HUES6 (cell line): ENCODE measurements around the gene EMCN.
"Not testable (repeated sequence)": the region's sequence is repeated elsewhere in the genome, so short reads cannot be mapped to it uniquely, and the experiment has no call there.

ENCODE experiments used
- H3K27ac ChIP-seq: 2 replicates; pipeline ENCODE4 v1.7.0; 2013; ENCODE audit warnings: low read depth, mild to moderate bottlenecking, low read length, inconsistent platforms
- H3K27me3 ChIP-seq: 2 replicates; pipeline ENCODE4 v1.6.1; 2013; ENCODE audit warnings: low read length; ENCODE audit not compliant: control insufficient read depth, insufficient read depth
- H3K36me3 ChIP-seq: 2 replicates; pipeline ENCODE4 v1.6.1; 2013; ENCODE audit warnings: low read length; ENCODE audit not compliant: control insufficient read depth, insufficient read depth
- H3K4me1 ChIP-seq: 2 replicates; pipeline ENCODE4 v1.6.1; 2013; ENCODE audit warnings: low read length; ENCODE audit not compliant: control insufficient read depth, insufficient read depth
- H3K4me3 ChIP-seq: 2 replicates; pipeline ENCODE4 v1.5.1; 2013; ENCODE audit warnings: low read depth, low read length
- H3K9ac ChIP-seq: one replicate; pipeline ENCODE4 v1.6.1; 2013; ENCODE audit warnings: mild to moderate bottlenecking, low read length
- H3K9me3 ChIP-seq: 2 replicates; pipeline ENCODE4 v1.6.1; 2013; ENCODE audit warnings: low read depth, low read length; ENCODE audit not compliant: control insufficient read depth, insufficient read depth

EMCN gene, protein sequence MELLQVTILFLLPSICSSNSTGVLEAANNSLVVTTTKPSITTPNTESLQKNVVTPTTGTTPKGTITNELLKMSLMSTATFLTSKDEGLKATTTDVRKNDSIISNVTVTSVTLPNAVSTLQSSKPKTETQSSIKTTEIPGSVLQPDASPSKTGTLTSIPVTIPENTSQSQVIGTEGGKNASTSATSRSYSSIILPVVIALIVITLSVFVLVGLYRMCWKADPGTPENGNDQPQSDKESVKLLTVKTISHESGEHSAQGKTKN

DNA sequence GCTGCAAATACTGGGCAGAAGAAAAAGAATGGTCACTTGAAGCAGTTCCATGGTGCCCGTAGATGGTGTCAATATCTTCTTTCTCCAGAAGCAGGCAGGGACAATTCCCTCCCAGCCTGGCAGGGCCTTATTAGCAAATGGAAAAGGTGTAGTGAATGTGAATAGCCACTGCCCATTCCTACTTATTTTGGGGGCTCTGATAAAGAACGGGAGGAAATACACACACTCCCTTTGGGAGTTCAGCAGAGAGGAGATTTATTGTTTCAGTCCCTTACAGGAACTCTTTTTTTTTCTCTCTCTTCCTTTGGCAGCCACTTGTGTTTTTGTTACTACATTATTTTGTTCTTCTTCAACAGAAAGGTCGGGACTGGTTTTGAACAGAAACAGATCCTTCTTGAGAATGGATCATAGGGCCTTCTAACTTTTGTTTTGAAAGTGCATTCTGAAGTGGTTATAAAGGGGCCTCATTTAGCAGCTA lies at the start of gene EMCN:
EMCN (minus strand) TSS at position 159 of the 478 bp plus-strand sequence; CDS start at position 51, 108 bp downstream.
- no peaks in the 10 kb centered on the region for H3K36me3 ChIP-seq
- H3K9me3 ChIP-seq: no peaks in the 10 kb centered on the region
- H3K27ac ChIP-seq: no peak within 1 kb of the TSS
- H3K4me1 ChIP-seq: no peaks in the 10 kb centered on the region
- H3K27me3 ChIP-seq: no peaks in the 10 kb centered on the region
- no peak within 1 kb of the TSS for H3K9ac ChIP-seq
- H3K4me3 ChIP-seq: no peak within 1 kb of the TSS

DNA sequence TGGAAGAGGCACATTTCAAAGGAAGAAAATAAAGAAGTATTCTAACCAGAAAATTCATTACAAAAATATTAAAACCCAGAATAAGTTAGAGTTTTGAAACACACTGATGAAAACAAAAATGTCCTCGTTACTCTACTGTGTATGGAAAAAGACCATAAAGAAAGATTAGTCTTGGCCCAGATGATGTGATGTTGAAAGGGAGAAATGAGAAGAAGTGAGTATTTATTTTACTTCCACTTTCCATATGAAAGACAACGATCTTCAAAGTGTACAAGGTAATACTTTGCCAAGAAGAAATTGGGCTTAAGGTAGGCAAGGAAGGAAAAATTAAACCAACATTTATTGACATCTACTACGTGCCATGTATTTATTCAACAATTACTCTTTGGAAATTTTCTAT lies 48.6 kb upstream of the EMCN start:
- Histone ChIP-seq H3K36me3 (no peaks in the 10 kb centered on the region), H3K9ac (no peak overlapping the region), H3K27me3 (no peaks in the 10 kb centered on the region), H3K4me3 (no peak overlapping the region), H3K4me1 (no peaks in the 10 kb centered on the region), H3K9me3 (no peaks in the 10 kb centered on the region), H3K27ac (no peak overlapping the region)

DNA sequence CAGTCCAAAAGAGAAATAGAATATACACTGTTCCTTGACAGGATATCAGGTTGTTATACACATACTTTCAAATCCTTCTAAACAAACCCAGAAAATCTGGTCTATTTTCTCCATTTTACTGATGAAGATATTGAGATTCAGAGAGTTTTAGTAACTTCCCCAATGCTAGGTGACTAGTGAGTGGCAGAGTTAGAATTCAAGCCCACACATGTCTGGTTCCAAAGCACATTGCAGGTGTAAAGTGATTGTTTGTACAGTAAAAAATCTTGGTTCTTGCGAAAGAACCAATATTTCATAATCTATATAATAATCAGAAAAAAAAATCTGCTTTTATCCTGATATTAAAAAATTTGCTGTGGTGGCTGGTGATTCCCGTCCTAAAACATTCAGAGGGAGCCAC lies 39.5 kb upstream of the EMCN start:
- Histone ChIP-seq H3K27ac (no peak overlapping the region), H3K9ac (no peak overlapping the region), H3K9me3 (no peaks in the 10 kb centered on the region), H3K4me3 (no peak overlapping the region), H3K36me3 (no peaks in the 10 kb centered on the region), H3K4me1 (no peaks in the 10 kb centered on the region), H3K27me3 (no peaks in the 10 kb centered on the region)

DNA sequence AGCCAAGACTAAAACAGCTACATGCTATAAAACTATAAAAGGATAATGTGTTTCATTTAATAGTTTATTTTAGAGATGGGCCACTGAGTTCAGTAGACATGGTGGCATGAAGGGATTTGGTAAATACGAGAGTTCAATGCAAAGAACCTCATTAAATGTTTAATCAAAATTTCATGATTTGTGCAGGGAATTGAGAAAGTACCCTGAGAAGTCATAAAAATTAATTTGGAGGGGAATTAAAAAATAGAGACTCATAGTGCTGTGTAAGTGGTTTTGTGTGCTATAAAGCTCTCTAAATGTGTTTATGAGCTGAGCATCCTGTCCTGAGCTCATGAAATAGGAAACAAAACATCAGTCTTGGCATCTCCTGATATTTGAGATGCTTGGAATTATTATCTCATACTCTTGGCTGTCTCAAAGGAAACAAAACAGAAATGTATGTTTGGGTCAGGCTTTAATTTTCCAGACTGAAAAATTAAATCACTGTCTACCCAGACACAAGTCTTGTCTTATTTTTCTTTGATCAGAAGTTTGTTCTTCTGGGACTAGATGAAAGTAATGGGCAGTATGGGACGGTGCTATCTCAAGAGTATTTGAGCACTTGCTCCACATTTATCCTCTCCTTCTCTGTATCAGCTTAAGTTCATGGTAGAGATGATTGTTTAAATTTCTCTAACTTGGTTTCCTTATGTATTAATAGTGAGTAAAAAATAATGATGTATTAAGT lies 38.0 kb upstream of the EMCN start:
- H3K4me1 ChIP-seq: no peaks in the 10 kb centered on the region
- no peak overlapping the region for H3K4me3 ChIP-seq
- H3K9ac ChIP-seq: no peak overlapping the region
- H3K27ac ChIP-seq: no peak overlapping the region
- H3K9me3 ChIP-seq: no peaks in the 10 kb centered on the region
- no peaks in the 10 kb centered on the region for H3K36me3 ChIP-seq
- H3K27me3 ChIP-seq: no peaks in the 10 kb centered on the region

DNA sequence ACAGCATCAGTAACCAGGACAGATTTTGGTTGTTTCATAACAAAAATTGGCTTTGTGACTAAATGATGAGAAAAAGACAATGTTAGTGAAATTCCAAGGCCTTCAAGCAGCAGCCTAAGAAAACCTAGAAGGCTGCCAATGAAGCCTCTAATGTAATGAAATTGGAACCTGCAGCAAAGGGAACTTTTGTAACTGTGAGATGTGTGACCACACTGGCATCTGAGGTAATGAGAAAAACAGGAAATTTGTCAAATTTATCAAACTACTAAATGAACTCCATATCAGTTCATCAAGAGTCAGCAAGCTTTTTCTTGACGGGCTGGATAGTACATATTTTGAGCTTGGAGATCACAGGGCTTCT lies 30.4 kb upstream of the EMCN start:
- Histone ChIP-seq H3K36me3 (no peaks in the 10 kb centered on the region), H3K4me3 (no peak overlapping the region), H3K9me3 (no peaks in the 10 kb centered on the region), H3K27me3 (no peaks in the 10 kb centered on the region), H3K9ac (no peak overlapping the region), H3K4me1 (peaks cover 7% of the 10 kb centered on the region), H3K27ac (no peak overlapping the region)

DNA sequence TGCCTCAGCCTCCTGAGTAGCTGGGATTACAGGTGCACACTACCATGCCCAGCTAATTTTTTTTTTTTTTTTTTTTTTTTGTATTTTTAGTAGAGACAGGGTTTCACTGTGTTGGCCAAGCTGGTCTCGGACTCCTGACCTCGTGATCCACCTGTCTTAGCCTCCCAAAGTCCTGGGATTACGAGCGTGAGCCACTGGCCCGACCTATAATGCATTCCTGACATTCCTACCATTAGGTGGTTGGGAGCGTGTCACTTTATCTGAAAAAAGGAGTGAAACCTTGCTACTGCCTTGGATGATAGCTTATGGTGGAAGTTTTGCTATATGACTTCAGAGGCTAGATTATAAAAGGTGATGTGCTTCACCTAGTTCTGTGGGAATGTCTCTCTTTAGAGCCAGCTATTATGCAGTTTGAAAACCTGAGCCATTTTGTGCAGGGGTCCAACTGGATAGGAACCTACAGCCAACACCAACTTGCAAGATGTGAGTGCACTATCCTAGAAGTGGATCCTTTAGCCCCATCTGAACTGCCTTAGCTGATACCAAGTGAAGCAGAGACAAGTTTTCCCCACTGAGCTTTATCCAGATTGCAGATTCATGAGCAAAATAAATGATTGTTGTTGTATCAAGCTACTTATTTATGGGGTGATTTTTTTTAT lies 29.8 kb upstream of the EMCN start:
- no peak overlapping the region for H3K27ac ChIP-seq

DNA sequence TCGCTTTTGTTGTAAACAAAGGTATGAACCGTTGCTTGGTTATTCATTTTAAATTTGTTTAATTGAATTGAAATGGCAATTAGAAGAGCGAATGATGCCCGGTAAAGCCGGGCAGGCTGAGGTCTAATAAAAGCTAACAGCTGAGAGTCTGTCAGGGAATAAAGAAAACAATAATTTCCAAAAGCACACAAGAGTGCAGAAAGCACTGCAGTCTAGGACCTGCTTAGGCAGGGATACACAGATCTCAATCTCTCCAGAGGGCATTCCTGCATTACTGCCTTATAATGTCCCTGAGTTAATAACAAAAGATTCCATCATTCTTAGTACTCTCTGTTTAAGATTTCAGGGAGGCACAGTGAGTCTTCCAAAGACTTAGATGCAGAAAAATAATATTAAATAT lies 27.6 kb upstream of the EMCN start:
- no peaks in the 10 kb centered on the region for H3K9me3 ChIP-seq
- H3K4me1 ChIP-seq: peaks cover 7% of the 10 kb centered on the region
- no peak overlapping the region for H3K27ac ChIP-seq
- H3K27me3 ChIP-seq: no peaks in the 10 kb centered on the region
- H3K9ac ChIP-seq: no peak overlapping the region
- H3K4me3 ChIP-seq: no peak overlapping the region
- H3K36me3 ChIP-seq: no peaks in the 10 kb centered on the region

More for the DNA sequence above, 29.8 kb upstream of the EMCN start:
- no peak overlapping the region for H3K4me3 ChIP-seq
- H3K36me3 ChIP-seq: no peaks in the 10 kb centered on the region
- H3K9me3 ChIP-seq: no peaks in the 10 kb centered on the region
- H3K4me1 ChIP-seq: peaks cover 7% of the 10 kb centered on the region
- H3K27me3 ChIP-seq: no peaks in the 10 kb centered on the region
- no peak overlapping the region for H3K9ac ChIP-seq

DNA sequence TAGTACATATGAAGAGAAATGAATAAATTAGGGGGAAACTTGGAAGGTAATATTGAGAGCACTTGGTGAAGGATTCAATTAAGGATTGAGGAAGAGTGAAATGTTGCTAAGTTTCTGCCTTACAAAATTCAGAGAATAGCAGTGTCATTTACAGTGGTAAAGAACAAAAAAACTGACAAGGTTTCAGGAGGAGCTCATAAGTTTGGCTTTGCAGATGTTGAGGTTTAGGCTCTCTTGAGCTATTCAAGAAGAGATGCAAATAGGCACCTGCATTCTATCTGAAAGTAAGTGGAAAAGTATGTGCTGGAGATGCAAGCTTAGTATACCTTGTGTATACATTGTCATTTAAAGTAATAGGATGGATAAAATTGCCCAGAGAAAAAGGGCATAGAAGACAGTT lies 22.3 kb upstream of the EMCN start:
- Histone ChIP-seq H3K27me3 (no peaks in the 10 kb centered on the region), H3K27ac (no peak overlapping the region), H3K9ac (no peak overlapping the region), H3K4me1 (0 out of 2 replicates have a peak, but pooled peaks cover under 1% of the 10 kb centered on the region), H3K9me3 (no peaks in the 10 kb centered on the region), H3K36me3 (no peaks in the 10 kb centered on the region), H3K4me3 (no peak overlapping the region)

DNA sequence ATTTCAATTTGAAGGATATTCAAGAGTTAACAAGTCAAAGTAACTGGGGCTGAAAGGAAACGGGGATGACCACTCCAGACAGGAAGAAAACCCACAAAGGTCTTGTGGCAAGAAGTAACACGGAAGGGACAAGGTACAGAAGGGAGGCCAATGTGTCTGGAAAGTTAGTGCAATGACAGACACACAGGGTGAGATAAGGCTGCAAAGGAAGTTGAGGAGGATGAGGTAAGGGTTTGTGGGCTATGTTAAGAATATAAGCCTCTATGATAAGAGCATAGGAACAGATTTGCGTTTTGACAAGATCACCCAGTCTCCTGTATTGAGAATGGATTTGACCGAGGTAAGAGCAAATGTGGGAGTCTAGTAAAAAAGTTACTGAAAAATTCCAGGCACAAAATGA lies 21.9 kb upstream of the EMCN start:
- no peak overlapping the region for H3K9ac ChIP-seq
- no peaks in the 10 kb centered on the region for H3K27me3 ChIP-seq
- no peaks in the 10 kb centered on the region for H3K4me1 ChIP-seq
- H3K9me3 ChIP-seq: no peaks in the 10 kb centered on the region
- H3K36me3 ChIP-seq: no peaks in the 10 kb centered on the region
- H3K27ac ChIP-seq: no peak overlapping the region
- H3K4me3 ChIP-seq: no peak overlapping the region

DNA sequence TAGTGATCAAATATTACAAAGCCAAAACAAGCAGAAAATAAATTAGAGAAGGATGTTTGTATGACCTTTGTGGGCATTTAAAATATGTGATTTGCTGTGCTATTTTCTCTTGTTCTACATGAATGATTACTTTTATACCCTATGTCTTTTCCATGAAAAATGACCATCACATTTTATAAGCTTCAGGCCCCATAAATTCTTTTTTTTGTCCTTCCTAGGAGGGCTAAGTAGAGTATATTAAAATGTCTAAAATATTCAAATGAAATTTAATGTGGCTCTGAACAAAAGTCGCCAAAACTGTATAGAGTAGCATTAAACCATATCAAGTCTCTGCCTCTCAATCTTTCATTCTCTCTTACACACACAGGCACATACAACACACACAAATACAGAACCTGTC lies 15.9 kb upstream of the EMCN start:
- no peaks in the 10 kb centered on the region for H3K27me3 ChIP-seq
- no peak overlapping the region for H3K4me3 ChIP-seq
- no peak overlapping the region for H3K27ac ChIP-seq
- H3K36me3 ChIP-seq: no peaks in the 10 kb centered on the region
- H3K9me3 ChIP-seq: no peaks in the 10 kb centered on the region
- no peaks in the 10 kb centered on the region for H3K4me1 ChIP-seq
- no peak overlapping the region for H3K9ac ChIP-seq

DNA sequence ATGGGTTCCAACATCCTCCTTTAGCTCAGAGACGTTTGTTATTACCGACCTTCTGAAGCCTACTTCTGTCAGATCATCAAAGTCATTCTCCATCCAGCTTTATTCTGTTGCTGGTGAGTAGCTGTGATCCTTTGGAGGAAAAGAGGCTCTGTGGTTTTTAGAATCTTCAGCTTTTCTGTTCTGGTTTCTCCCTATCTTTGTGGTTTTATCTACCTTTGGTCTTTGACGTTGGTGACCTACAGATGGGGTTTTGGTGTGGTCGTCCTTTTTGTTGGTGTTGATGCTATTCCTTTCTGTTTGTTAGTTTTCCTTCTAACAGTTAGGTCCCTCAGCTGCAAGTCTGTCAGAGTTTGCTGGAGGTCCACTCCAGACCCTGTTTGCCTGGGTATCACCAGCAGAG lies 12.3 kb upstream of the EMCN start:
- not testable (repeated sequence) for H3K9ac ChIP-seq, H3K27me3 ChIP-seq, H3K27ac ChIP-seq, H3K36me3 ChIP-seq, H3K4me1 ChIP-seq, H3K9me3 ChIP-seq, H3K4me3 ChIP-seq
